CD4-positive, alpha-beta memory T cell (primary cell): ENCODE data around the gene TRAPPC10. TPM values are rescaled to one million over a fixed set of nuclear protein-coding genes. Genes with fewer than 3 reads are reported as not detected.
A peak's percentile ranks its signal among the peaks of the same experiment; 100 is the strongest.

Experiments
- CTCF ChIA-PET: fragments of 350-600 bp; sonication (Branson Sonifier 250); formaldehyde crosslinking; loops from one replicate; lab custom pipeline; 2021; ENCODE audit warnings: inconsistent platforms; ENCODE audit not compliant: partially characterized antibody; lab: Charles Lee
- POLR2A ChIA-PET: fragments of 350-600 bp; sonication (Branson Sonifier 250); formaldehyde crosslinking; loops from one replicate; lab custom pipeline; 2021; ENCODE audit not compliant: partially characterized antibody; lab: Charles Lee
- DNase-seq, 5 donors: peaks; one replicate each; pipeline versions ENCODE4 v3.0.0 to v3.0.0-alpha.2; 2020 to 2022; ENCODE audit warnings: mixed read lengths in 1 of 5
- H3K27ac ChIP-seq: one replicate; pipeline ENCODE4 v1.7.0; 2013; ENCODE audit warnings: low read depth, low read length
- H3K27me3 ChIP-seq: 2 replicates; pipeline ENCODE4 v1.7.0; 2013; ENCODE audit warnings: mild to moderate bottlenecking, low read length, moderate library complexity; ENCODE audit not compliant: insufficient read depth
- H3K36me3 ChIP-seq: 2 replicates; pipeline ENCODE4 v1.7.0; 2013; ENCODE audit warnings: mild to moderate bottlenecking, low read length, moderate library complexity; ENCODE audit not compliant: insufficient read depth
- H3K4me1 ChIP-seq: 2 replicates; pipeline ENCODE4 v1.7.0; 2013; ENCODE audit warnings: mild to moderate bottlenecking, low read length, moderate library complexity; ENCODE audit not compliant: insufficient read depth
- H3K4me3 ChIP-seq, 2 donors: one replicate each; pipeline ENCODE4 v1.7.0; 2013; ENCODE audit warnings: low read length in 2 of 2, mild to moderate bottlenecking in 1 of 2
- H3K9me3 ChIP-seq, 2 donors: one replicate each; pipeline ENCODE4 v1.7.0; 2013; ENCODE audit warnings: low read length in 2 of 2, control low read depth in 1 of 2; ENCODE audit not compliant: control insufficient read depth in 1 of 2
- H3K27ac Mint-ChIP-seq, 7 donors: one replicate each; pipeline ENCODE4 v1.8.0; 2020 to 2021; ENCODE audit warnings: mixed read lengths in 7 of 7, mild to moderate bottlenecking in 6 of 7, inconsistent platforms in 3 of 7, moderate library complexity in 3 of 7
- H3K27me3 Mint-ChIP-seq, 2 donors: one replicate each; pipeline ENCODE4 v1.8.0; 2020 to 2021; ENCODE audit warnings: mixed read lengths in 2 of 2
- H3K36me3 Mint-ChIP-seq, 2 donors: one replicate each; pipeline ENCODE4 v1.8.0; 2020 to 2021; ENCODE audit warnings: mixed read lengths in 2 of 2, inconsistent platforms in 1 of 2, mild to moderate bottlenecking in 1 of 2
- H3K4me1 Mint-ChIP-seq, 4 donors: one replicate each; pipeline ENCODE4 v1.8.0; 2020 to 2021; ENCODE audit warnings: mixed read lengths in 4 of 4, mild to moderate bottlenecking in 1 of 4
- H3K4me3 Mint-ChIP-seq, 8 donors: one replicate each; pipeline ENCODE4 v1.8.0; 2020 to 2021; ENCODE audit warnings: mixed read lengths in 8 of 8, mild to moderate bottlenecking in 7 of 8, moderate library complexity in 6 of 8, inconsistent platforms in 3 of 8
- H3K9me3 Mint-ChIP-seq, 8 donors: one replicate each; pipeline ENCODE4 v1.8.0; 2020 to 2021; ENCODE audit warnings: mixed read lengths in 8 of 8, mild to moderate bottlenecking in 5 of 8, inconsistent platforms in 3 of 8, moderate library complexity in 1 of 8
- intact Hi-C: fragments of 100-400 bp; cut with micrococcal nuclease; formaldehyde crosslinking; loops from one replicate; pipeline ENCODE4 v1.15.1; 2023
- polyA plus RNA-seq, 2 donors: library from polyadenylated mRNA; unstranded; fragments of 300-500 nt; fragmentation: Illumina TruSeq; gene quantifications; one replicate each; pipeline ENCODE4 v1.2.3, GENCODE V29; 2021
- total RNA-seq, 2 experiments: library from RNA; stranded (reverse); gene quantifications; one replicate each; pipeline ENCODE4 v1.2.3, GENCODE V29; 2021

Gene TRAPPC10
- total and polyA plus RNA-seq, 4 experiments from 2014 or later = 17.7 to 95.5 (median 67.2) TPM

DNA sequence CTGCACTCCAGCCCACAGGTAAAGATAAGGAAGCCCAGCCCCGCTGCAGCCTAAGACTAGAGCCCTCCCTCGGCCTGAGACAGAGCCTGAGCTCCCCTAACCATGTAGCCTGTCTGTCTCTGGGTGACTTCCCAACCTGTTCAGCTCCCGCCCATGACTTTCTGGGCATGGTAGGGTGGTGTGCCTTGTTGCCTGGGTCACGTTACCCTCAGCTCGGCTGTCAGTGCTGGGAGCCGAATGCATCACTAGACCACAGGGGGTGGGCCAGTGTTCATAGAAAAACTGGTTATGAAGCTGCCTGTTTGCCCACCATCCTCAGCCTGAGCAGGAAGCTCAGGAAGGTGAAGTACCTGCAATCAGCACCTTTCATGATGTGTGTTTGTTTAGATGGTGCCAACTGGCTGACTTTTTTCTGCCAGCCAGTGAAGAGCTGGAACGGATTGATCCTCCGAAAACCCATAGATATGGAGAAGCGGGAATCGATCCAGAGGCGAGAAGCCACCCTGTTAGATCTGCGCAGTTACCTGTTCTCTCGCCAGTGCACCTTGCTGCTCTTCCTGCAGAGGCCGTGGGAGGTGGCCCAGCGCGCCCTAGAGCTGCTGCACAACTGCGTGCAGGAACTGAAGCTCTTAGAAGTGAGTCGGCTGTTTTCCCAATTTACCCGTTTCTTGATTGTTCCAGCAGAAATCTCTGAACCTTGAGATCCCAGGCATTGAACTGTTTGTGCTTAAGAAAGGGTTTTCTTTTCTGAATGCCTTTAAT is 51.2 kb downstream of the TRAPPC10 start:
- Histone ChIP-seq H3K9me3 (no peaks in the 10 kb centered on the region), H3K4me3 (no peak overlapping the region), H3K27ac (peak overlapping the region; percentile 13), H3K36me3 (peaks cover 43% of the 10 kb centered on the region), H3K4me1 (peaks cover 23% of the 10 kb centered on the region), H3K27me3 (no peaks in the 10 kb centered on the region)
- Mint-ChIP-seq H3K27me3 (no peaks in the 10 kb centered on the region), H3K4me1 (peaks cover 38 to 64% (median 48%) of the 10 kb centered on the region in 4 donors), H3K4me3 (no peak overlapping the region), H3K9me3 (peaks cover 0 to 2% (median 0%) of the 10 kb centered on the region in 8 donors), H3K27ac (peak overlapping the region; percentile 89 to 100 (median 97)), H3K36me3 (peaks cover 44 to 68% of the 10 kb centered on the region in 2 donors)
- no peak for DNase-seq
- ChIA-PET CTCF (no interaction called here), POLR2A (interaction anchor here (0.6 to 4.2 kb wide), 5 partner anchors 17 to 51 kb away, joined by 3 to 38 read pairs (median 3); partner anchors contain the start of gene TRAPPC10)
- intact Hi-C loops = no loop called here

DNA sequence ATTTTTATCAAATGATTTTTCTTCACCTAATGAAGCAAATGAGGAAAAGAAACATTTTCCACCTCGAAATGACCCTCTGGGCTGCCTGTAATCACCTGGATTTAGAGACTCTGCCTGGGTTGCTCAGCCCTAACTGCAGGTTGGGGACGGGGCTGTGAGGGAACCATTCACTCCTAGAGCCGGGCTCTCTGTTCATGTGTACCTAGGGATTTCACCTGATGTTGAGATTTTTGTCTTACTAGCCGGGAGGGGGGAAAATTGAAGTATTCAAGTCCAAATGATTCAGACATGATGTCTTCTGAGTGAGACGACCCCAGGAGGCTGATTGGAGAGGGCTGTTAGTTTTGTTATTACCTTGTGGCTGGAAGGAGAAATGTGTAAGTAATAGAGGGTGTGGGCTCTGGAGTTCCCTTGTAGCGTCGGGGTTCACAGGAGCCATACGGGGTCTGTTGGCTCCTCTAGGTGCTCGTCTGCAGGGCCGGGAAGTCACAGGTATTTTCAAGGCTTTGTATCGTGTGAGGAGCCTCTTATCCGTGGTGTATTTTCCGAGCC is 52.8 kb downstream of the TRAPPC10 start:
- DNase-seq = peak in 1 of 5 donors; percentile 44
- ChIA-PET CTCF (interaction anchor here (1.0 to 1.5 kb wide), 2 partner anchors 11 to 28 kb away, joined by 3 to 4 read pairs; no protein-coding TSS in a partner anchor), POLR2A (interaction anchor here (1.1 to 4.2 kb wide), 4 partner anchors 14 to 41 kb away, joined by 3 to 38 read pairs (median 12); no protein-coding TSS in a partner anchor)
- Histone ChIP-seq H3K36me3 (peaks cover 50% of the 10 kb centered on the region), H3K4me3 (peak overlapping the region in 1 of 2 donors; percentile 20), H3K27me3 (no peaks in the 10 kb centered on the region), H3K4me1 (peaks cover 19% of the 10 kb centered on the region), H3K27ac (peak overlapping the region; percentile 70), H3K9me3 (no peaks in the 10 kb centered on the region)
- peaks cover 41 to 69% of the 10 kb centered on the region in 2 donors for H3K36me3 Mint-ChIP-seq
- H3K4me3 Mint-ChIP-seq = peak overlapping the region in 7 of 8 donors; percentile 69 to 87 (median 82)
- peaks cover 29 to 50% (median 40%) of the 10 kb centered on the region in 4 donors for H3K4me1 Mint-ChIP-seq
- H3K27ac Mint-ChIP-seq = peak overlapping the region; percentile 90 to 100 (median 99)
- peaks cover 0 to 2% (median 0%) of the 10 kb centered on the region in 8 donors for H3K9me3 Mint-ChIP-seq
- H3K27me3 Mint-ChIP-seq = no peaks in the 10 kb centered on the region
- intact Hi-C loops = loop anchor here (1.0 to 5.0 kb wide), 2 partner anchors 19 to 53 kb away; partner anchors contain the start of gene TRAPPC10

DNA sequence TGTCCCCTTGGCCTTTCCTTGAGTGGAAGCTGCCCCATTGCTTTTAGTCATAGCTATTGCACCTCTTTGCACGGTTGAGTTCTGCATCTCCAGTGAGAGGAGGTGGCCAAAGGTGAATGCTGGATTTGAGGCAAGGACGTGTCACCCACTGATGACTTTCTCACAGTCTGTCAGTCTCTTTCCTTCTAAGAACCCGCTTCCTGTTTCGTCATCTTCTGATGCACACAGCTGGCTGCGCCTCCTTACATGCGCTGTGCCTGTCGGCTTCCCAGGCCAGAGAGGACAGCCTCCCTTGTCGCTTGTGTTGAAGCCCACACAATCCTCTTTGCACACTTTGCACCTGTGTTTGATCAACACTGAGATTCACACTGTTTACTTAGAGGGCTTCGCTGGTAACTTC is 53.3 kb downstream of the TRAPPC10 start:
- Mint-ChIP-seq H3K36me3 (peaks cover 43 to 70% of the 10 kb centered on the region in 2 donors), H3K4me3 (peak overlapping the region in 7 of 8 donors; percentile 69 to 87 (median 82)), H3K27ac (peak overlapping the region; percentile 90 to 100 (median 99)), H3K9me3 (peaks cover 0 to 2% (median 0%) of the 10 kb centered on the region in 8 donors), H3K4me1 (peaks cover 29 to 49% (median 40%) of the 10 kb centered on the region in 4 donors), H3K27me3 (no peaks in the 10 kb centered on the region)
- intact Hi-C loops = loop anchor here (1.0 to 5.0 kb wide), 2 partner anchors 19 to 53 kb away; partner anchors contain the start of gene TRAPPC10
- ChIA-PET POLR2A (interaction anchor here (0.6 to 4.2 kb wide), 5 partner anchors 9 to 42 kb away, joined by 3 to 38 read pairs (median 9); no protein-coding TSS in a partner anchor), CTCF (interaction anchor here (1.0 to 1.5 kb wide), 2 partner anchors 11 to 28 kb away, joined by 3 to 4 read pairs; no protein-coding TSS in a partner anchor)
- Histone ChIP-seq H3K27ac (peak overlapping the region; percentile 70), H3K36me3 (peaks cover 51% of the 10 kb centered on the region), H3K4me3 (peak overlapping the region in 1 of 2 donors; percentile 20), H3K27me3 (no peaks in the 10 kb centered on the region), H3K9me3 (no peaks in the 10 kb centered on the region), H3K4me1 (peaks cover 19% of the 10 kb centered on the region)
- peak; percentile 81 to 93 (median 88) for DNase-seq

DNA sequence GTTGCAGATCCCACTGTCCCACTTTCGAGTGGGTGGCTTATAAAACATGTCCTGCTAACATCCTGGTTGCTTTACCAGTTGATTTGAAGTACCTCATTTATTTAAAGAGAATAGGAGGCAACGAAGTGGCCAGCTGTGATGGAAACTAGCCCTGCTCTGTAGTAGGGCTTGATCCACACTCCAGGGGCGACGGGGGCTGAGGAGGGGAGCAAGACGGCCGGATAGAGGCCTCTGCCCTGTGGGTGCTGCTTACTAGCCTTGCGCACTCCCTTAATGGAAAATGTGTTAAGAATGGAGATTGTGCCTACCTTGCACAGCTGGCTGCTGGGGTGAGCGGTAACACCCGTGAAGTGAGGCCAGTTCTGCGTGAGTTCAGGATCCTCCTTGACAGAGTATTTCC is 54.0 kb downstream of the TRAPPC10 start:
- peaks cover 47 to 76% of the 10 kb centered on the region in 2 donors for H3K36me3 Mint-ChIP-seq
- H3K9me3 ChIP-seq = no peaks in the 10 kb centered on the region
- no peaks in the 10 kb centered on the region for H3K27me3 Mint-ChIP-seq
- H3K4me3 ChIP-seq = no peak overlapping the region
- peaks cover 52% of the 10 kb centered on the region for H3K36me3 ChIP-seq
- peak overlapping the region; percentile 70 for H3K27ac ChIP-seq
- no peaks in the 10 kb centered on the region for H3K27me3 ChIP-seq
- peak overlapping the region; percentile 90 to 100 (median 99) for H3K27ac Mint-ChIP-seq
- intact Hi-C loops = loop anchor here (5.0 kb wide), 1 partner anchor 54 kb away; the partner anchor contains the start of gene TRAPPC10
- no peak for DNase-seq
- ChIA-PET POLR2A (interaction anchor here (0.6 to 4.2 kb wide), 5 partner anchors 10 to 42 kb away, joined by 3 to 38 read pairs (median 9); no protein-coding TSS in a partner anchor), CTCF (interaction anchor here (0.5 to 1.5 kb wide), 3 partner anchors 10 to 243 kb away, joined by 3 to 4 read pairs (median 3); no protein-coding TSS in a partner anchor)
- H3K4me1 Mint-ChIP-seq = peaks cover 29 to 49% (median 42%) of the 10 kb centered on the region in 4 donors
- peak overlapping the region in 4 of 8 donors; percentile 77 to 87 (median 83) for H3K4me3 Mint-ChIP-seq
- H3K4me1 ChIP-seq = peaks cover 19% of the 10 kb centered on the region
- peaks cover 0 to 2% (median 0%) of the 10 kb centered on the region in 8 donors for H3K9me3 Mint-ChIP-seq

DNA sequence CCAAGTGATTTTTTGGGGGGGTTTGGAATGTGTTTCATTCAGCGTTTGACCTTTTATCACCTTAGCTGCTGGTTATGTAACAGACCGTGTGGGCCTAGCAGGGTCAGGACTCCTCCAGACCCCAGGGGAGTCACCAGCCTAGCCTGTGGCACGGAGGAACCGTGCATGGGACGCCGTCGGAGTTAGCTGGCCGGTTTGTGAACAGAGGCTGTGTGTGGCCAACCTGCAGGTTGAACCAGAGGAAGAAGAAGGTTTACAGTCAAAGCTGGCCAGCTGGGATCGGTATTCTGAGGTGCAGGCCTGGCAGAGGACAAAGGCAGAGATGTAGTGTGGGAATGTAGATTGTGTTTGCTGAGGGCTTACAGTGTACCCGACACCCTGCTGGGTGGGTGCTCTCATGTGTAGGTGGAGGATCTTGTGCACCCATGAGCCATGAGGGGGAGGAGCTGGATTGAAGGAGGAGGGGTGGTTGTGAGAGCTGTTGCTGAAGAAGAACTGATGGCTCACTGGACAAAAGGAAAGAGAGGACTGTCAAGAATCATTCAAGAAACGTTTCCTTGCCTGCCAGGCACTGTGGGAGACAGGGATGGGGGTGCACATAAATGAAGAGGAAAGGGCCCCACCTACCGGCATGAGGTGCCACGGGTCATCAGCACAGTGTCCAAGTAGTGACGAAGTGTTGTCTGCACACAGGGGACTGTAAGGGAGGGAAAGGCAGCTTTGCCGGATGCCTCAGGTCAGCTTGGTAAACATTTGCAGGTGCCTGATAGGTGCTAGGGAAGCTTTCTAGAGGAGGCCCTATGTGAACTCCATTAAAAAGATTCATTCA is 55.1 kb downstream of the TRAPPC10 start:
- no peak for DNase-seq
- Mint-ChIP-seq H3K4me3 (no peak overlapping the region), H3K36me3 (peaks cover 52 to 79% of the 10 kb centered on the region in 2 donors), H3K9me3 (peaks cover 0 to 2% (median 0%) of the 10 kb centered on the region in 8 donors), H3K4me1 (peaks cover 29 to 49% (median 42%) of the 10 kb centered on the region in 4 donors), H3K27ac (peak overlapping the region; percentile 57 to 99 (median 92)), H3K27me3 (no peaks in the 10 kb centered on the region)
- Histone ChIP-seq H3K27ac (peak overlapping the region; percentile 70), H3K36me3 (peaks cover 59% of the 10 kb centered on the region), H3K27me3 (no peaks in the 10 kb centered on the region), H3K4me3 (no peak overlapping the region), H3K9me3 (no peaks in the 10 kb centered on the region), H3K4me1 (peaks cover 19% of the 10 kb centered on the region)
- POLR2A ChIA-PET = interaction anchor here (1.1 to 4.2 kb wide), 6 partner anchors 10 to 231 kb away, joined by 3 to 38 read pairs (median 7); no protein-coding TSS in a partner anchor
- CTCF ChIA-PET = interaction anchor here (1.1 to 1.9 kb wide), 2 partner anchors 16 to 17 kb away, joined by 3 to 6 read pairs; no protein-coding TSS in a partner anchor
- intact Hi-C loops = loop anchor here (5.0 kb wide), 1 partner anchor 55 kb away; the partner anchor contains the start of gene TRAPPC10

DNA sequence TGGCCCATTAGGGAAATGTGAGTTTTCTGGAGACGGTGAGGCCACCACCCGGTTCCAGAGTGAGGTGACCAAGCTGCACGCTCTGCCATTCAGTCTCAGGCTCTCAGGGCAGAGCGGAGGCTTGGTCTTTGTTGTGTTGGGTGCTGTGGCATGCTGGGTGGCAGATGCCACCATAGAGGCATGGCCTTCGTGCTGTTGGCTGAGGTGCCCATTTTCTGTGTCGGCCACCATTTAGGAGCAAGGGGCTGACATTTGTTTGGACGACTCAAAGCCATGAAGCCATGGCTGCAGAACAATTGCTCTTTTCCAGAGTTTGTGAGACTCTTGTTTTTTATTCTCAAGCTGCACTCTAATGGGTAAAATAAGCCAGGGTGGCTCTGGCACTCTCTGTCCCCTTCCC is 58.3 kb downstream of the TRAPPC10 start:
- POLR2A ChIA-PET = interaction anchor here (0.6 kb wide), 1 partner anchor 15 kb away, joined by 5 read pairs; no protein-coding TSS in a partner anchor
- no peaks in the 10 kb centered on the region for H3K27me3 ChIP-seq
- Mint-ChIP-seq H3K36me3 (peaks cover 54 to 83% of the 10 kb centered on the region in 2 donors), H3K27ac (peak overlapping the region in 2 of 7 donors; percentile 5 to 27), H3K4me1 (peaks cover 26 to 36% (median 32%) of the 10 kb centered on the region in 4 donors), H3K27me3 (no peaks in the 10 kb centered on the region), H3K9me3 (peaks cover 0 to 2% (median 0%) of the 10 kb centered on the region in 8 donors), H3K4me3 (no peak overlapping the region)
- no peak overlapping the region for H3K27ac ChIP-seq
- H3K4me3 ChIP-seq = no peak overlapping the region
- CTCF ChIA-PET = no interaction called here
- peaks cover 11% of the 10 kb centered on the region for H3K4me1 ChIP-seq
- peaks cover 59% of the 10 kb centered on the region for H3K36me3 ChIP-seq
- no peak for DNase-seq
- intact Hi-C loops = no loop called here
- H3K9me3 ChIP-seq = no peaks in the 10 kb centered on the region
